Brain microvascular endothelial cell (primary cell): ENCODE data around the gene NPAS2.

Source experiments
- DNase-seq: peaks from one replicate; pipeline ENCODE4 v3.0.0-alpha.2; 2020
- H3K27ac ChIP-seq: fragments of 250-450 bp; sonication (Bioruptor Pico); 2 replicates; pipeline ENCODE4 v1.5.1; 2020; ENCODE audit warnings: mild to moderate bottlenecking, moderate library complexity
- H3K27me3 ChIP-seq: fragments of 250-450 bp; sonication (Bioruptor Pico); replicated peaks from 2 replicates; pipeline ENCODE4 v1.5.1; 2020; ENCODE audit warnings: mild to moderate bottlenecking
- H3K36me3 ChIP-seq: fragments of 250-450 bp; sonication (Bioruptor Pico); replicated peaks from 2 replicates; pipeline ENCODE4 v1.5.1; 2020; ENCODE audit warnings: mild to moderate bottlenecking
- H3K4me3 ChIP-seq: 2 replicates; pipeline ENCODE4 v1.5.1; 2011; ENCODE audit warnings: low read depth, mild to moderate bottlenecking, control low read depth, low read length, moderate library complexity
- in situ Hi-C: cut with HindIII; loops from 2 replicates; pipeline ENCODE4 v1.10.0; 2017; ENCODE audit warnings: low sequenced_read_pairs, low pct_ligation_motif_present
- TF ChIP-seq, protein P1 (sequence below): IDR thresholded peaks from 2 replicates; pipeline ENCODE4 v1.5.1; 2011; ENCODE audit warnings: low read depth, mild to moderate bottlenecking, moderate library complexity, low read length, control low read depth, inconsistent platforms; ENCODE audit errors: missing control alignments

Gene NPAS2

DNA sequence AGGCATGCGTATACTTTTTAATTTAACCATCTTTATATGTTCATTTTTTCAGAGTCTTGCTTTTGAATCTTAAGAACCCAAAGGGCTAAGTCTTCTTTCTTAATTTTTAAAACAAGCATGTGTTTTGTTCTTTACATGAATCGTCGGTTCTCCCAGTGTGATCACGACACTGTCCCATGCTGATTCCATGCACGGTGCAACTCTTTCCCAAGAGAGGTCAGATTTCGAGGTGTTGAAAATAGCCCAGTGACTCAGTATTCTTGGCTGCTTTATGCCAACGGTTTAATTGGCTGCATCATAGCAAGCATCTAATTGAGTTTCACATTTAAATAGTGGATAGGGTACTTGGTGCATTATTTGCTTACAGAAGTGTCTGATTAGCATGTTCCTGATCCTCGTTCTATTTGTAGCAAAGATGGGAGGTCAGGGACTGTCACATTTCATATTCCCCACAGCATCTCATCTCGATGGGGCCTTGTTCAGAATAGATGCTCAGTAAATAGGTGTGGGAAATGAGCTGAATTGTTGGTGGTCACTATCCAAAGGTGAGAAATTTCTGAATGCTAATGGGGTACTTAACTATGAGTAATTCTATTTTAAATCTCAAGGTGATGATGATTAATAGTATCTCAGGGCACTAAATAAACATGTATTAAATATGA lies 2.8 kb downstream of the NPAS2 start:
- no peak for DNase-seq
- in situ Hi-C loops = no loop called here

DNA sequence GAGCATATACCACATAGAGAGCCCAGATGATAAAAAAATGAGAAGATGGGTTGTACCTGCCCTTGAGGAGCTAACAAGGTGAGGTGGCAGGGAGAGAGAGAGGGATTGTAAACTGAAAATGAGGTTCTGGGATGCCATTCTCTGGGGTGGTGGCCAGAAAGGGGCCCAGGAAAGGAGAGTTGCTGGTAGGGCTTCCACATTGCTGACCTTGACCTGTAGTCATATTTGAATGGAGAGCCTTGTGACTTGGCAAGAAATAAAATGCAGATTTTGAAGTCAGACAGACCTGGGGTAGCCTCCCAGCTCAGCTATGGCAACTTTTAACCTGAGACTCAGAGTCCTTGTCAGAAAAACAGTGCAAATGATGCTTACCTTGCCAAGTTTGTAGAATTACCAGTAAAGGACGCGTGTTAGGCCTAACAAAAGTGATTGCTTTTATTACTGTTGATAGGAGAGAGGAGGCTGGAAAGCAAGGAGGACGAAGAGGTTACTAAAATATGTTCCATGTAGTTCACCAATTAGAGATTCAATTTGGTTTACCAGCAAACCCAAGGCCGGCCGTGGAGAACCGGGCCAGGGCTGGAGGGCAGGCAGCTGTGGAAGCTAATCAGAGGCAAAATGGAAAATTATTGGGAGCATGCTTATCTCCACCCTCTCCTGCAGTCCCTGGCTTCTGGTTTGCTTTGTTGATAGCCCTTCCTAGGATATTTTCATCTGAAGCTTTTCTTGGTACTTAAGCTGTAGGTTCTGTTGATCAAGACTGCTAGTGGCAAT lies 3.9 kb downstream of the NPAS2 start:
- TF ChIP-seq, protein P1, sequence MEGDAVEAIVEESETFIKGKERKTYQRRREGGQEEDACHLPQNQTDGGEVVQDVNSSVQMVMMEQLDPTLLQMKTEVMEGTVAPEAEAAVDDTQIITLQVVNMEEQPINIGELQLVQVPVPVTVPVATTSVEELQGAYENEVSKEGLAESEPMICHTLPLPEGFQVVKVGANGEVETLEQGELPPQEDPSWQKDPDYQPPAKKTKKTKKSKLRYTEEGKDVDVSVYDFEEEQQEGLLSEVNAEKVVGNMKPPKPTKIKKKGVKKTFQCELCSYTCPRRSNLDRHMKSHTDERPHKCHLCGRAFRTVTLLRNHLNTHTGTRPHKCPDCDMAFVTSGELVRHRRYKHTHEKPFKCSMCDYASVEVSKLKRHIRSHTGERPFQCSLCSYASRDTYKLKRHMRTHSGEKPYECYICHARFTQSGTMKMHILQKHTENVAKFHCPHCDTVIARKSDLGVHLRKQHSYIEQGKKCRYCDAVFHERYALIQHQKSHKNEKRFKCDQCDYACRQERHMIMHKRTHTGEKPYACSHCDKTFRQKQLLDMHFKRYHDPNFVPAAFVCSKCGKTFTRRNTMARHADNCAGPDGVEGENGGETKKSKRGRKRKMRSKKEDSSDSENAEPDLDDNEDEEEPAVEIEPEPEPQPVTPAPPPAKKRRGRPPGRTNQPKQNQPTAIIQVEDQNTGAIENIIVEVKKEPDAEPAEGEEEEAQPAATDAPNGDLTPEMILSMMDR = no peak
- no peaks in the 10 kb centered on the region for H3K27me3 ChIP-seq
- H3K4me3 ChIP-seq = no peak overlapping the region
- no peaks in the 10 kb centered on the region for H3K36me3 ChIP-seq
- in situ Hi-C loops = no loop called here
- no peak for DNase-seq
- no peak overlapping the region for H3K27ac ChIP-seq

More for the DNA sequence above, 2.8 kb downstream of the NPAS2 start:
- H3K27me3 ChIP-seq = no peaks in the 10 kb centered on the region
- H3K4me3 ChIP-seq = no peak overlapping the region
- H3K27ac ChIP-seq = no peak overlapping the region
- H3K36me3 ChIP-seq = no peaks in the 10 kb centered on the region
- TF ChIP-seq, protein P1 = no peak

GRCh38 chr2:100824842-100825241 lies 4.9 kb downstream of the NPAS2 start:
- no peak for DNase-seq
- in situ Hi-C loops = no loop called here
- Histone ChIP-seq H3K36me3 (no peaks in the 10 kb centered on the region), H3K27ac (no peak overlapping the region), H3K4me3 (no peak overlapping the region), H3K27me3 (no peaks in the 10 kb centered on the region)
- TF ChIP-seq, protein P1 = no peak

- Histone ChIP-seq H3K27ac (no peak overlapping the region), H3K4me3 (no peak overlapping the region), H3K27me3 (no peaks in the 10 kb centered on the region), H3K36me3 (no peaks in the 10 kb centered on the region)
- no peak for DNase-seq
- in situ Hi-C loops = no loop called here
- TF ChIP-seq, protein P1 = no peak
Measured at GRCh38 chr2:100826494-100826893, 6.6 kb downstream of the NPAS2 start.

GRCh38 chr2:100831158-100831750 lies 11.3 kb downstream of the NPAS2 start:
- no peak for DNase-seq
- H3K27me3 ChIP-seq = no peaks in the 10 kb centered on the region
- in situ Hi-C loops = no loop called here

More at GRCh38 chr2:100831158-100831750, 11.3 kb downstream of the NPAS2 start:
- no peaks in the 10 kb centered on the region for H3K36me3 ChIP-seq
- TF ChIP-seq, protein P1 = no peak
- H3K4me3 ChIP-seq = no peak overlapping the region
- H3K27ac ChIP-seq = no peak overlapping the region
